ENCODE data around the gene ZNF821.
"Not testable (repeated sequence)": the region's sequence is repeated elsewhere in the genome, so short reads cannot be mapped to it uniquely, and the experiment has no call there.

The ZNF821 gene

GRCh38 chr16:71843572-71843971, 40.4 kb downstream of the ZNF821 start:
- Histone ChIP-seq H3K36me3 (ENCODE audit: control insufficient read depth, insufficient read depth, low read length) (no peaks in the 10 kb centered on the region), H3K4me3 (ENCODE audit: low read depth, low read length) (no peak overlapping the region), H3K9me3 (ENCODE audit: control insufficient read depth, low read length) (no peaks in the 10 kb centered on the region), H3K4me1 (peaks cover 5% of the 10 kb centered on the region), H3K27ac (peak overlapping the region; percentile 27), H3K9ac (no peak overlapping the region), H3K79me2 (peaks cover 15% of the 10 kb centered on the region), H3K4me2 (ENCODE audit: low read length) (no peak overlapping the region), H2AFZ (peak overlapping the region; percentile 43), H3K27me3 (ENCODE audit: control insufficient read depth, insufficient read depth, low read length) (no peaks in the 10 kb centered on the region)
- TF ChIP-seq CTCF (IDR thresholded peaks at IDR 0.05) = no peak

GRCh38 chr16:71840052-71840451, 43.9 kb downstream of the ZNF821 start:
- Histone ChIP-seq H3K9ac (no peak overlapping the region), H3K4me2 (ENCODE audit: low read length) (no peak overlapping the region), H2AFZ (no peak overlapping the region), H3K79me2 (no peaks in the 10 kb centered on the region), H3K27me3 (ENCODE audit: control insufficient read depth, insufficient read depth, low read length) (no peaks in the 10 kb centered on the region), H3K4me1 (peaks cover 9% of the 10 kb centered on the region), H3K9me3 (ENCODE audit: control insufficient read depth, low read length) (no peaks in the 10 kb centered on the region), H3K4me3 (ENCODE audit: low read depth, low read length) (no peak overlapping the region), H3K27ac (no peak overlapping the region), H3K36me3 (ENCODE audit: control insufficient read depth, insufficient read depth, low read length) (no peaks in the 10 kb centered on the region)
- TF ChIP-seq CTCF (IDR thresholded peaks at IDR 0.05) = no peak

- H3K79me2 ChIP-seq = no peaks in the 10 kb centered on the region
- H3K9me3 ChIP-seq (ENCODE audit: control insufficient read depth, low read length) = no peaks in the 10 kb centered on the region
- peak overlapping the region; percentile 65 for H2AFZ ChIP-seq
- peak overlapping the region; percentile 43 for H3K4me2 ChIP-seq (ENCODE audit: low read length)
- no peak overlapping the region for H3K9ac ChIP-seq
- no peak for TF ChIP-seq CTCF (IDR thresholded peaks at IDR 0.05)
- H3K4me3 ChIP-seq (ENCODE audit: low read depth, low read length) = no peak overlapping the region
- no peak overlapping the region for H3K27ac ChIP-seq
- H3K36me3 ChIP-seq (ENCODE audit: control insufficient read depth, insufficient read depth, low read length) = no peaks in the 10 kb centered on the region
- H3K27me3 ChIP-seq (ENCODE audit: control insufficient read depth, insufficient read depth, low read length) = no peaks in the 10 kb centered on the region
- H3K4me1 ChIP-seq = peaks cover 6% of the 10 kb centered on the region
These were observed 46.8 kb downstream of the ZNF821 start for GRCh38 chr16:71837150-71837549.

- Histone ChIP-seq H3K4me1 (peaks cover 4% of the 10 kb centered on the region), H3K4me2 (ENCODE audit: low read length) (no peak overlapping the region), H3K9me3 (ENCODE audit: control insufficient read depth, low read length) (no peaks in the 10 kb centered on the region), H3K36me3 (ENCODE audit: control insufficient read depth, insufficient read depth, low read length) (no peaks in the 10 kb centered on the region), H3K27me3 (ENCODE audit: control insufficient read depth, insufficient read depth, low read length) (no peaks in the 10 kb centered on the region), H2AFZ (no peak overlapping the region), H3K79me2 (no peaks in the 10 kb centered on the region), H3K9ac (no peak overlapping the region), H3K4me3 (ENCODE audit: low read depth, low read length) (no peak overlapping the region), H3K27ac (no peak overlapping the region)
- TF ChIP-seq CTCF (IDR thresholded peaks at IDR 0.05) = no peak
These were observed 49.7 kb downstream of the ZNF821 start for GRCh38 chr16:71834291-71834690.

- not testable (repeated sequence) for H3K9me3 ChIP-seq (ENCODE audit: control insufficient read depth, low read length); H3K27me3 ChIP-seq (ENCODE audit: control insufficient read depth, insufficient read depth, low read length); H3K4me3 ChIP-seq (ENCODE audit: low read depth, low read length); H2AFZ ChIP-seq; H3K4me1 ChIP-seq; H3K79me2 ChIP-seq; H3K27ac ChIP-seq; H3K36me3 ChIP-seq (ENCODE audit: control insufficient read depth, insufficient read depth, low read length); H3K4me2 ChIP-seq (ENCODE audit: low read length); H3K9ac ChIP-seq
These were observed 51.9 kb downstream of the ZNF821 start for GRCh38 chr16:71832112-71832511.

- not testable (repeated sequence) for H3K4me1 ChIP-seq; H3K4me2 ChIP-seq (ENCODE audit: low read length); H3K9me3 ChIP-seq (ENCODE audit: control insufficient read depth, low read length); H3K27ac ChIP-seq; H3K27me3 ChIP-seq (ENCODE audit: control insufficient read depth, insufficient read depth, low read length); H3K36me3 ChIP-seq (ENCODE audit: control insufficient read depth, insufficient read depth, low read length); H3K9ac ChIP-seq; H2AFZ ChIP-seq; H3K79me2 ChIP-seq; H3K4me3 ChIP-seq (ENCODE audit: low read depth, low read length)
These were observed 52.3 kb downstream of the ZNF821 start for GRCh38 chr16:71831698-71832097.

All from parathyroid adenoma (tissue), 2 donors.